Stimulated activated effector memory CD8-positive, alpha-beta T cell treated with anti-CD3 and anti-CD28 coated beads, Interleukin-12 subunit alpha, Interleukin-12 subunit beta, amount 100 ng/mL, for 72 hours (primary cell): ENCODE results near the gene KRTAP1-5.
"Not testable (repeated sequence)": the region's sequence is repeated elsewhere in the genome, so short reads cannot be mapped to it uniquely, and the experiment has no call there.

Experiments used
- ATAC-seq: fragments of 150-1000 bp; cut with Tn5 transposase; 2 replicates; pipeline ENCODE4 v1.10.0; 2021
- DNase-seq, 2 donors: peaks; one replicate each; pipeline ENCODE4 v3.0.0; 2021 to 2022; ENCODE audit warnings: low spot score in 2 of 2
- H3K27ac Mint-ChIP-seq: one replicate; pipeline ENCODE4 v1.8.0; 2022; ENCODE audit warnings: mild to moderate bottlenecking, mixed read lengths
- H3K36me3 Mint-ChIP-seq: one replicate; pipeline ENCODE4 v1.8.0; 2022; ENCODE audit warnings: mild to moderate bottlenecking, mixed read lengths
- H3K4me1 Mint-ChIP-seq: one replicate; pipeline ENCODE4 v1.8.0; 2022; ENCODE audit warnings: mixed read lengths
- H3K4me3 Mint-ChIP-seq: one replicate; pipeline ENCODE4 v1.8.0; 2022; ENCODE audit warnings: mild to moderate bottlenecking, mixed read lengths
- H3K9me3 Mint-ChIP-seq: one replicate; pipeline ENCODE4 v1.8.0; 2022; ENCODE audit warnings: mixed read lengths

KRTAP1-5 gene, protein sequence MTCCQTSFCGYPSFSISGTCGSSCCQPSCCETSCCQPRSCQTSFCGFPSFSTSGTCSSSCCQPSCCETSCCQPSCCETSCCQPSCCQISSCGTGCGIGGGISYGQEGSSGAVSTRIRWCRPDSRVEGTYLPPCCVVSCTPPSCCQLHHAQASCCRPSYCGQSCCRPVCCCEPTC

GRCh38 chr17:41026715-41027471 lies at the start of gene KRTAP1-5:
Gene KRTAP1-5 (minus strand): TSS chr17:41027208. CDS start chr17:41027155, 53 bp downstream.
- Mint-ChIP-seq H3K27ac (no peak within 1 kb of the TSS), H3K4me1 (no peaks in the 10 kb centered on the region), H3K4me3 (no peak within 1 kb of the TSS), H3K36me3 (no peaks in the 10 kb centered on the region), H3K9me3 (no peaks in the 10 kb centered on the region)
- no peak for DNase-seq
- ATAC-seq: no peak

DNA sequence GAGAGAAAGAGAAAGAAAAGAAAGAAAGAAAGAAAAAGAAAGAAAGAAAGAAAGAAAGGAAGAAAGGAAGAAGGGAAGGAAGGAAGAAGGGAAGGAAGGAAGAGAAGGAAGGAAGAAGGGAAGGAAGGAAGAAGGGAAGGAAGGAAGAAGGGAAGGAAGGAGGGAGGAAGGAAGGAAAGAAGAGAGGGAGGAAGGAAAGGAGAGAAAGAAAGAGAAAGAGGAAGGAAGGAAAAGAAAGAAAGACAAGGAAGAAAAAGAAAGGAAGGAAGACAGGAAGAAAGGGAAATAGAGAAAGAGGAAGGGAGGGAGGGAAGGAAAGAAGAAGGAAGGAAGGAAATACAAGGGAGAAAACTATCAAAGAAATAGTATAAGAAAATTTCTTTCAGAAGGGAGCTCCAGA lies 49.8 kb upstream of the KRTAP1-5 start:
- H3K4me1 Mint-ChIP-seq: no peaks in the 10 kb centered on the region
- H3K4me3 Mint-ChIP-seq: no peak overlapping the region
- no peaks in the 10 kb centered on the region for H3K9me3 Mint-ChIP-seq
- DNase-seq (no peak), ATAC-seq (no peak)
- no peak overlapping the region for H3K27ac Mint-ChIP-seq
- H3K36me3 Mint-ChIP-seq: no peaks in the 10 kb centered on the region

GRCh38 chr17:41073676-41074075 lies 46.7 kb upstream of the KRTAP1-5 start:
- ATAC-seq (no peak), DNase-seq (no peak)
- H3K9me3 Mint-ChIP-seq: no peaks in the 10 kb centered on the region
- no peaks in the 10 kb centered on the region for H3K36me3 Mint-ChIP-seq
- H3K27ac Mint-ChIP-seq: no peak overlapping the region
- no peaks in the 10 kb centered on the region for H3K4me1 Mint-ChIP-seq
- H3K4me3 Mint-ChIP-seq: no peak overlapping the region

GRCh38 chr17:41071606-41072360 lies 44.8 kb upstream of the KRTAP1-5 start:
- DNase-seq (no peak), ATAC-seq (no peak)
- Mint-ChIP-seq H3K4me1 (no peaks in the 10 kb centered on the region), H3K27ac (no peak overlapping the region), H3K9me3 (no peaks in the 10 kb centered on the region), H3K4me3 (no peak overlapping the region), H3K36me3 (no peaks in the 10 kb centered on the region)

GRCh38 chr17:41069031-41069430 lies 42.0 kb upstream of the KRTAP1-5 start:
- no peaks in the 10 kb centered on the region for H3K9me3 Mint-ChIP-seq
- H3K27ac Mint-ChIP-seq: no peak overlapping the region
- H3K4me3 Mint-ChIP-seq: no peak overlapping the region
- ATAC-seq (no peak), DNase-seq (no peak)
- H3K4me1 Mint-ChIP-seq: no peaks in the 10 kb centered on the region
- no peaks in the 10 kb centered on the region for H3K36me3 Mint-ChIP-seq

DNA sequence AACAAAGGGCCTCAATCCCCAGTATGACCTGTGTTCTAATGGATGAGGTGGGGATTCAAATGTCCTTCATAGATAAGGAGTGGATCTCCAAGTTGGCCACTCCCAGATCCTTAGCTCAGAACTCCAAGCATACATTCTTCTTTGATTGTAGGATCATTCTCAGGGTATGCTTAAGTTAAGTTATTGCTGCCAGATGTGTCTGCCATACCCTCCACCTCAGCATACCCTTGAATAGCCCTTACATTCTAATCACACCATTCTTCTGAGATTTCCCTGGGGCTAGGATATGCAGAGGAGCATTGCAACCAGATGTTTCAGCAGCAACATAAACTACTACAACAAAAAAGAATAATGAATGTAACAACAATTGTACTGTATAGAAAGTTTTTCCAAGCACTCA lies 40.3 kb upstream of the KRTAP1-5 start:
- Mint-ChIP-seq H3K4me3 (no peak overlapping the region), H3K4me1 (no peaks in the 10 kb centered on the region), H3K36me3 (no peaks in the 10 kb centered on the region), H3K9me3 (no peaks in the 10 kb centered on the region), H3K27ac (no peak overlapping the region)
- no peak for ATAC-seq
- no peak for DNase-seq

DNA sequence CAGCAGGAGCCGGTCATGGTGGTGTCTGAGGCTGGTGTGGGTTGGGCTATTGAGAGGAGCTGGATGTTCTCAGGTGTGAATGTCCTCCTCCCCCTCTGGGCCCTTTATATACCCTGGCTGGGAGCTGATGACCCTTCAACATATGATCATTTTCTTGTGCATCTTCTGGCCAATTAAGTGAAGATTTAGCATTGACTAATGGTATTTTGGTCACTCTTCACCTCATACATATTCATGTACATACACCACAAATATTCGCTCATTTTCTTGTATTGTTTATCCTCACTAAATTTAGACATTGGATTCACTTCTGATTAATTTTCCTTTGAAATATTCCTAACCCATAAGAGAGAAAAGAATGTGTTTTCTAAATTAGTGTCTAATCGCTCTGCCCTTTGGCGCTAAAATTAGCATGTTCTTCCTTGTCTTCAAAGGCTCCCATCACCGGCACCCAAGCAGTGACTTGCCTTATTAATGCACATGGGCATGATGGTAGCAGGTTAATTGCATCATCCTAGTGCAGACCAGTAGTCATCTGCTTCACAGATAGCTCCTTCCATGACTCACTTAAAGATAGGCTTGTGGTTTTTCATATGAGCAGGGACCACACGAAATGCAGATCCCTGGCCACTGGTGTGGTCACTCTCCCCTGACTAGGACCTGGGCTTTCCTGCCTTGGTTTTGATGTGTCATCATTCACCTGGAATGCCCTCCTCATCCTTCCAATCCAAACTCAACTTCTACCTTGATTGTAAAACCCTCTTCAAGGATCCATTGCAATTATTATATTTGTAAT lies 39.0 kb upstream of the KRTAP1-5 start, which contains the start of gene KRTAP2-4:
Gene KRTAP2-4, minus strand, starts transcription at position 51 of the 796 bp plus-strand sequence. Its CDS starts 34 bp downstream, at position 17.
- ATAC-seq (peak; percentile 63), DNase-seq (no peak)
- Mint-ChIP-seq H3K4me3 (no peak within 1 kb of the TSS), H3K27ac (no peak within 1 kb of the TSS), H3K36me3 (no peaks in the 10 kb centered on the region), H3K4me1 (no peaks in the 10 kb centered on the region), H3K9me3 (no peaks in the 10 kb centered on the region)

DNA sequence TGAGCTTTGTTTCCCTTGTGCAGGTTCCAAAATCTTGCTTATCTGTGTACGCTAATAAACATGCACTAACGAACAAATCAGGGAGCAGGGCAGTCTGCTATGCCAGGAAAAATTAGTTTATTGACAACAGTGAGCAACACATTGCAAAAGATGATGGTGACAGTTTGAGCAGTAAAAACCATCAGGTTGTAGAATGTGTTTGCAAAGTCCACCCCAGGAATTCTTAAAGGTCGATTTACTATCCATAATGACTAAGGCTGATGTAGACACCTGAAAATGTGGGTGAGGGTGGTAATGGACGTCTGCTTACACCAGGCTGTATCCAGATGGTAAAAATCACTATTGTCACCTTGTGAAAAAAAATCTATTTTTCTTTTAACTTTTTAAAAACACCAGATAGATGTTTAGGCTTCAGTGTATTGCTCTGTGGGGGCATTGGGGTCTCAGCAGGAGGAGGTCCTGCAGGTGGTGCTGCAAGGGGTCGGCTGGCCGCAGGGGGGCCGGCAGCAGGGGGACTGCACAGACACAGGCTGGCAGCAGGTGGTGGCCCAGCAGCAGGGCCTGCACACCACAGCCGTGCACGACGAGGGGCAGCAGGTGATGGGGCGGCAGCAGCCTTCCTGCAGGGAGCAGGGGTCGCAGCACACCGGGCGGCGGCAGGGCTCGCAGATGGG lies 38.1 kb upstream of the KRTAP1-5 start:
- not testable (repeated sequence) for H3K4me1 Mint-ChIP-seq, H3K36me3 Mint-ChIP-seq, H3K27ac Mint-ChIP-seq, H3K9me3 Mint-ChIP-seq, H3K4me3 Mint-ChIP-seq, DNase-seq, ATAC-seq

GRCh38 chr17:41064301-41064700 lies 37.3 kb upstream of the KRTAP1-5 start:
- peaks cover 3% of the 10 kb centered on the region for H3K4me1 Mint-ChIP-seq
- H3K9me3 Mint-ChIP-seq: no peaks in the 10 kb centered on the region
- H3K36me3 Mint-ChIP-seq: no peaks in the 10 kb centered on the region
- no peak for ATAC-seq
- no peak for DNase-seq
- no peak overlapping the region for H3K4me3 Mint-ChIP-seq
- H3K27ac Mint-ChIP-seq: no peak overlapping the region

- DNase-seq (no peak), ATAC-seq (no peak)
- Mint-ChIP-seq H3K4me1 (peaks cover 5% of the 10 kb centered on the region), H3K4me3 (no peak overlapping the region), H3K9me3 (no peaks in the 10 kb centered on the region), H3K27ac (no peak overlapping the region), H3K36me3 (no peaks in the 10 kb centered on the region)
Measured at GRCh38 chr17:41063449-41063848, 36.4 kb upstream of the KRTAP1-5 start.

- ATAC-seq: no peak
Measured at GRCh38 chr17:41061964-41062363, 35.0 kb upstream of the KRTAP1-5 start.

DNA sequence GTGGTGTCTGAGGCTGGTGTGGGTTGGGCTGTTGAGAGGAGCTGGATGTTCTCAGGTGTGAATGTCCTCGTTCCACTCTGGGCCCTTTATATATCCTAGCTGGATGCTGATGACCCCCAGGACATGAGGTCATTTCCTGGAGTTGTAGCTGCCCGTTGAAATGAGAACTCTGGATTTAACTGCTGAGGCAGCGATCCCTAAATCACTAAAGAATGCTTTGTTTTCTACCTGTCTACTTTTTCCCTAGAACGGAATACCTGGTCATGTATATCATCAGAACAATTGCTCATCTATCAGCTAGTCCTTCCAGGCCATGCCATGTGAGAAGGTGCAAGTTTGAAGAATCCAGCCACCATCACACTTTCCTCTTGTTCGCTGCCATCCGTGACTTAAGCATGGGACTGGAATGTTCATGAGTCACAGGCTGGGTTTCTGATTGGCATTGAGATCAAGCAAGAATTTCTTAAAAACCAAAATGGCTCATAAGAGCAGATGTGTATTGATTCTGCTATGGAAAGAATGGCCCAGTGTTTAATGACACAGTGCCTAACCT lies 33.1 kb upstream of the KRTAP1-5 start, which contains the start of gene KRTAP2-3:
Gene KRTAP2-3, minus strand, starts transcription at position 63 of the 553 bp plus-strand sequence. CDS start 64 bp downstream, outside the sequence.
- no peak for DNase-seq

More at GRCh38 chr17:41061964-41062363, 35.0 kb upstream of the KRTAP1-5 start:
- Mint-ChIP-seq H3K36me3 (no peaks in the 10 kb centered on the region), H3K4me1 (peaks cover 5% of the 10 kb centered on the region), H3K9me3 (peaks cover 2% of the 10 kb centered on the region), H3K4me3 (no peak overlapping the region), H3K27ac (no peak overlapping the region)
- no peak for DNase-seq

GRCh38 chr17:41059276-41060051 lies 32.5 kb upstream of the KRTAP1-5 start:
- not testable (repeated sequence) for H3K27ac Mint-ChIP-seq, H3K4me3 Mint-ChIP-seq, ATAC-seq, H3K9me3 Mint-ChIP-seq, H3K4me1 Mint-ChIP-seq, H3K36me3 Mint-ChIP-seq, DNase-seq

More for the DNA sequence above, 33.1 kb upstream of the KRTAP1-5 start, which contains the start of gene KRTAP2-3:
- H3K27ac Mint-ChIP-seq: no peak within 1 kb of the TSS
- ATAC-seq: peak; percentile 13
- no peaks in the 10 kb centered on the region for H3K36me3 Mint-ChIP-seq
- no peak within 1 kb of the TSS for H3K4me3 Mint-ChIP-seq
- H3K9me3 Mint-ChIP-seq: peaks cover 2% of the 10 kb centered on the region
- peaks cover 5% of the 10 kb centered on the region for H3K4me1 Mint-ChIP-seq
